ENCODE data around the gene GPR21.
A peak's percentile ranks its signal among the peaks of the same experiment; 100 is the strongest.

The GPR21 gene

GRCh38 chr9:123063896-123064295, 30.4 kb downstream of the GPR21 start:
- Histone ChIP-seq H3K4me3 (ENCODE audit: extremely low read depth, insufficient read depth, low read length, poor library complexity, severe bottlenecking) (no peak overlapping the region), H3K4me1 (ENCODE audit: control insufficient read depth, insufficient read depth, low read length, poor library complexity, severe bottlenecking) (no peaks in the 10 kb centered on the region), H3K27ac (ENCODE audit: low read depth, low read length, severe bottlenecking) (no peak overlapping the region), H3K9me3 (ENCODE audit: control insufficient read depth, low read length) (no peaks in the 10 kb centered on the region), H3K36me3 (ENCODE audit: control insufficient read depth, insufficient read depth, low read length) (peaks cover 31% of the 10 kb centered on the region)
- WGBS, 2 experiments (ENCODE audit: insufficient coverage in 2 of 2), result 96 to 99% methylated on average over 8 to 10 of the region's 11 CpGs

- Histone ChIP-seq H3K4me1 (ENCODE audit: control insufficient read depth, insufficient read depth, low read length, poor library complexity, severe bottlenecking) (no peaks in the 10 kb centered on the region), H3K27ac (ENCODE audit: low read depth, low read length, severe bottlenecking) (no peak overlapping the region), H3K4me3 (ENCODE audit: extremely low read depth, insufficient read depth, low read length, poor library complexity, severe bottlenecking) (no peak overlapping the region), H3K9me3 (ENCODE audit: control insufficient read depth, low read length) (no peaks in the 10 kb centered on the region), H3K36me3 (ENCODE audit: control insufficient read depth, insufficient read depth, low read length) (peaks cover 33% of the 10 kb centered on the region)
- WGBS, 2 experiments (ENCODE audit: insufficient coverage in 2 of 2), result 100% methylated on average over 1 to 2 of the region's 2 CpGs
Observed at GRCh38 chr9:123064716-123065115, 31.2 kb downstream of the GPR21 start.

- H3K36me3 ChIP-seq (ENCODE audit: control insufficient read depth, insufficient read depth, low read length), result peaks cover 37% of the 10 kb centered on the region
- no CpG with 5 or more reads among the region's 2 CpGs for WGBS, 2 experiments (ENCODE audit: insufficient coverage in 2 of 2)
Observed at GRCh38 chr9:123065196-123065595, 31.7 kb downstream of the GPR21 start.

GRCh38 chr9:123067136-123067535, 33.7 kb downstream of the GPR21 start:
- 100% methylated on average over 1 of the region's 1 CpG; no CpG with 5 or more reads in 1 of the 2 experiments for WGBS, 2 experiments (ENCODE audit: insufficient coverage in 2 of 2)
- Histone ChIP-seq H3K36me3 (ENCODE audit: control insufficient read depth, insufficient read depth, low read length) (peaks cover 38% of the 10 kb centered on the region), H3K4me1 (ENCODE audit: control insufficient read depth, insufficient read depth, low read length, poor library complexity, severe bottlenecking) (no peaks in the 10 kb centered on the region), H3K27ac (ENCODE audit: low read depth, low read length, severe bottlenecking) (no peak overlapping the region), H3K4me3 (ENCODE audit: extremely low read depth, insufficient read depth, low read length, poor library complexity, severe bottlenecking) (no peak overlapping the region), H3K9me3 (ENCODE audit: control insufficient read depth, low read length) (no peaks in the 10 kb centered on the region)

More at GRCh38 chr9:123065196-123065595, 31.7 kb downstream of the GPR21 start:
- Histone ChIP-seq H3K4me1 (ENCODE audit: control insufficient read depth, insufficient read depth, low read length, poor library complexity, severe bottlenecking) (no peaks in the 10 kb centered on the region), H3K27ac (ENCODE audit: low read depth, low read length, severe bottlenecking) (no peak overlapping the region), H3K9me3 (ENCODE audit: control insufficient read depth, low read length) (no peaks in the 10 kb centered on the region), H3K4me3 (ENCODE audit: extremely low read depth, insufficient read depth, low read length, poor library complexity, severe bottlenecking) (no peak overlapping the region)

- no peak overlapping the region for H3K4me3 ChIP-seq (ENCODE audit: extremely low read depth, insufficient read depth, low read length, poor library complexity, severe bottlenecking)
- H3K4me1 ChIP-seq (ENCODE audit: control insufficient read depth, insufficient read depth, low read length, poor library complexity, severe bottlenecking), result peaks cover 7% of the 10 kb centered on the region
- no peaks in the 10 kb centered on the region for H3K9me3 ChIP-seq (ENCODE audit: control insufficient read depth, low read length)
- peaks cover 42% of the 10 kb centered on the region for H3K36me3 ChIP-seq (ENCODE audit: control insufficient read depth, insufficient read depth, low read length)
- WGBS, 2 experiments (ENCODE audit: insufficient coverage in 2 of 2), result 80 to 91% methylated on average over 1 to 3 of the region's 3 CpGs
- no peak overlapping the region for H3K27ac ChIP-seq (ENCODE audit: low read depth, low read length, severe bottlenecking)
Observed at GRCh38 chr9:123069010-123069481, 35.6 kb downstream of the GPR21 start.

GRCh38 chr9:123070198-123070597, 36.7 kb downstream of the GPR21 start:
- Histone ChIP-seq H3K27ac (ENCODE audit: low read depth, low read length, severe bottlenecking) (no peak overlapping the region), H3K4me1 (ENCODE audit: control insufficient read depth, insufficient read depth, low read length, poor library complexity, severe bottlenecking) (peaks cover 9% of the 10 kb centered on the region), H3K36me3 (ENCODE audit: control insufficient read depth, insufficient read depth, low read length) (peaks cover 36% of the 10 kb centered on the region), H3K9me3 (ENCODE audit: control insufficient read depth, low read length) (no peaks in the 10 kb centered on the region), H3K4me3 (ENCODE audit: extremely low read depth, insufficient read depth, low read length, poor library complexity, severe bottlenecking) (no peak overlapping the region)

GRCh38 chr9:123072407-123072995, 39.0 kb downstream of the GPR21 start:
- H3K4me3 ChIP-seq (ENCODE audit: extremely low read depth, insufficient read depth, low read length, poor library complexity, severe bottlenecking), result no peak overlapping the region
- 89 to 90% methylated on average over 1 to 2 of the region's 2 CpGs for WGBS, 2 experiments (ENCODE audit: insufficient coverage in 2 of 2)
- peaks cover 9% of the 10 kb centered on the region for H3K4me1 ChIP-seq (ENCODE audit: control insufficient read depth, insufficient read depth, low read length, poor library complexity, severe bottlenecking)
- H3K36me3 ChIP-seq (ENCODE audit: control insufficient read depth, insufficient read depth, low read length), result peaks cover 25% of the 10 kb centered on the region
- no peak overlapping the region for H3K27ac ChIP-seq (ENCODE audit: low read depth, low read length, severe bottlenecking)
- H3K9me3 ChIP-seq (ENCODE audit: control insufficient read depth, low read length), result no peaks in the 10 kb centered on the region

GRCh38 chr9:123073441-123073840, 40.0 kb downstream of the GPR21 start:
- Histone ChIP-seq H3K27ac (ENCODE audit: low read depth, low read length, severe bottlenecking) (no peak overlapping the region), H3K9me3 (ENCODE audit: control insufficient read depth, low read length) (no peaks in the 10 kb centered on the region), H3K4me3 (ENCODE audit: extremely low read depth, insufficient read depth, low read length, poor library complexity, severe bottlenecking) (no peak overlapping the region), H3K4me1 (ENCODE audit: control insufficient read depth, insufficient read depth, low read length, poor library complexity, severe bottlenecking) (peaks cover 9% of the 10 kb centered on the region), H3K36me3 (ENCODE audit: control insufficient read depth, insufficient read depth, low read length) (peaks cover 26% of the 10 kb centered on the region)
- 47 to 50% methylated on average over 2 of the region's 5 CpGs for WGBS, 2 experiments (ENCODE audit: insufficient coverage in 2 of 2)

- no peak overlapping the region for H3K4me3 ChIP-seq (ENCODE audit: extremely low read depth, insufficient read depth, low read length, poor library complexity, severe bottlenecking)
- H3K36me3 ChIP-seq (ENCODE audit: control insufficient read depth, insufficient read depth, low read length), result peaks cover 30% of the 10 kb centered on the region
- no peaks in the 10 kb centered on the region for H3K9me3 ChIP-seq (ENCODE audit: control insufficient read depth, low read length)
- WGBS, 2 experiments (ENCODE audit: insufficient coverage in 2 of 2), result no CpG with 5 or more reads among the region's 1 CpG
- H3K4me1 ChIP-seq (ENCODE audit: control insufficient read depth, insufficient read depth, low read length, poor library complexity, severe bottlenecking), result peaks cover 9% of the 10 kb centered on the region
- peak overlapping the region; percentile 10 for H3K27ac ChIP-seq (ENCODE audit: low read depth, low read length, severe bottlenecking)
Observed at GRCh38 chr9:123073991-123074422, 40.5 kb downstream of the GPR21 start.

- Histone ChIP-seq H3K4me1 (ENCODE audit: control insufficient read depth, insufficient read depth, low read length, poor library complexity, severe bottlenecking) (peaks cover 9% of the 10 kb centered on the region), H3K27ac (ENCODE audit: low read depth, low read length, severe bottlenecking) (no peak overlapping the region), H3K9me3 (ENCODE audit: control insufficient read depth, low read length) (no peaks in the 10 kb centered on the region), H3K4me3 (ENCODE audit: extremely low read depth, insufficient read depth, low read length, poor library complexity, severe bottlenecking) (no peak overlapping the region), H3K36me3 (ENCODE audit: control insufficient read depth, insufficient read depth, low read length) (peaks cover 34% of the 10 kb centered on the region)
- WGBS, 2 experiments (ENCODE audit: insufficient coverage in 2 of 2), result 100% methylated on average over 1 to 2 of the region's 3 CpGs
Observed at GRCh38 chr9:123074628-123075027, 41.2 kb downstream of the GPR21 start.

- 94 to 100% methylated on average over 3 of the region's 3 CpGs for WGBS, 2 experiments (ENCODE audit: insufficient coverage in 2 of 2)
- H3K4me1 ChIP-seq (ENCODE audit: control insufficient read depth, insufficient read depth, low read length, poor library complexity, severe bottlenecking), result no peaks in the 10 kb centered on the region
- H3K4me3 ChIP-seq (ENCODE audit: extremely low read depth, insufficient read depth, low read length, poor library complexity, severe bottlenecking), result no peak overlapping the region
- H3K27ac ChIP-seq (ENCODE audit: low read depth, low read length, severe bottlenecking), result no peak overlapping the region
- H3K36me3 ChIP-seq (ENCODE audit: control insufficient read depth, insufficient read depth, low read length), result peaks cover 68% of the 10 kb centered on the region
- no peaks in the 10 kb centered on the region for H3K9me3 ChIP-seq (ENCODE audit: control insufficient read depth, low read length)
Observed at GRCh38 chr9:123080444-123080843, 47.0 kb downstream of the GPR21 start.
